Measurements from ENCODE around the gene EIF3D. TPM values are rescaled to one million over a fixed set of nuclear protein-coding genes. Genes with fewer than 3 reads are reported as not detected.

Gene EIF3D
- total and polyA plus RNA-seq, 2 donors from 2014 or later: 129 to 140 TPM

DNA sequence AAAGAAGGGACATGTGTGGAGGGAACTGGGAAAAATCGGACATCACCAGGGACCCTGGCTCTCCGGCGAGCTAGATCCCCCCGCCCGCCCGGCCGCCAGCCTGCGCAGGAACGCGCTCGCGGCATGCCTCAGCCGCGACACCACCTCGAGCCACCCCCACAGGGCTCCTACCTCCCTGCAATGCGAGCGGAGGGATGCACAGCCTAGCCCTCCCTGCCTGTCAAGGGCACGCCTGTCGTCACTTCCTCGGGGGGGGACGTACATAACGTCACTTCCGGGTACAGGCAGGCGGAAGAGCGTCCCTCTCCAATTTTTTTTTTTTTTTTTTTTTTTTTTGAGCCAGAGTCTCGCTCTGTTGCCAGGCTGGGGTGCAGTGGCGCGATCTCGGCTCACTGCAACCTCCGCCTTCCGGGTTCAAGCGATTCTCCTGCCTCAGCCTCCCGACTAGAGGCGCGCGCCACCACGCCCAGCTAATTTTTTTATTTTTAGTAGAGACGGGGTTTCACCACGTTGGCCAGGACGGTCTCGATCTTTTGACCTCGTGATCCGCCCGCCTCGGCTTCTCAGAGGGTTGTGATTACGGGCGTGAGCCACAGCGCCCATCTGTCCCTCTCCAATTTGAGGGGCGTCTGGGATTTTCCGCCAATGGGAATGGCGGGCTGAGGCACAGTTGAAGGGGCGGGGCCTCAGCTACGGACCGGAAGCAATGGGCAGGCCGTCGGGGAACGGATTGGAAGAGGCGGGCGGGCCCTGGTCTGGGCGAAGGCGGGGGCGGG is 47.4 kb downstream of the EIF3D start, which contains the start of gene TXN2:
TSS of gene TXN2 (minus strand) at position 248 of the 776 bp plus-strand sequence. CDS start 803 bp downstream, outside the sequence.
- H3K27ac ChIP-seq (ENCODE audit: low read depth in 2 of 2, low read length in 2 of 2): peak within 1 kb of the TSS; percentile 97 to 98
- FAIRE-seq (no peak), DNase-seq (peak; percentile 98 to 99 (median 99))
- TF ChIP-seq, protein P1, sequence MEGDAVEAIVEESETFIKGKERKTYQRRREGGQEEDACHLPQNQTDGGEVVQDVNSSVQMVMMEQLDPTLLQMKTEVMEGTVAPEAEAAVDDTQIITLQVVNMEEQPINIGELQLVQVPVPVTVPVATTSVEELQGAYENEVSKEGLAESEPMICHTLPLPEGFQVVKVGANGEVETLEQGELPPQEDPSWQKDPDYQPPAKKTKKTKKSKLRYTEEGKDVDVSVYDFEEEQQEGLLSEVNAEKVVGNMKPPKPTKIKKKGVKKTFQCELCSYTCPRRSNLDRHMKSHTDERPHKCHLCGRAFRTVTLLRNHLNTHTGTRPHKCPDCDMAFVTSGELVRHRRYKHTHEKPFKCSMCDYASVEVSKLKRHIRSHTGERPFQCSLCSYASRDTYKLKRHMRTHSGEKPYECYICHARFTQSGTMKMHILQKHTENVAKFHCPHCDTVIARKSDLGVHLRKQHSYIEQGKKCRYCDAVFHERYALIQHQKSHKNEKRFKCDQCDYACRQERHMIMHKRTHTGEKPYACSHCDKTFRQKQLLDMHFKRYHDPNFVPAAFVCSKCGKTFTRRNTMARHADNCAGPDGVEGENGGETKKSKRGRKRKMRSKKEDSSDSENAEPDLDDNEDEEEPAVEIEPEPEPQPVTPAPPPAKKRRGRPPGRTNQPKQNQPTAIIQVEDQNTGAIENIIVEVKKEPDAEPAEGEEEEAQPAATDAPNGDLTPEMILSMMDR (IDR thresholded peaks at IDR 0.05; ENCODE audit: borderline replicate concordance, extremely low read depth, insufficient read depth): no peak
- H3K9me3 ChIP-seq (ENCODE audit: control insufficient read depth in 2 of 3, insufficient read depth in 1 of 3, low read length in 3 of 3): no peaks in the 10 kb centered on the region
- peak within 1 kb of the TSS; percentile 77 to 99 (median 84) for H3K4me3 ChIP-seq (ENCODE audit: low read length in 3 of 3)
- intact Hi-C loops (cut with DNase I): no loop called here
- H3K9ac ChIP-seq (ENCODE audit: low read length in 3 of 3): peak within 1 kb of the TSS; percentile 81 to 97 (median 85)
- peaks cover 0 to 10% (median 2%) of the 10 kb centered on the region in 3 donors for H3K4me1 ChIP-seq (ENCODE audit: control insufficient read depth in 2 of 3, insufficient read depth in 2 of 3, low read depth in 1 of 3, low read length in 3 of 3)
- H3K27me3 ChIP-seq (ENCODE audit: control insufficient read depth, insufficient read depth, low read length): no peaks in the 10 kb centered on the region
- H3K36me3 ChIP-seq (ENCODE audit: control insufficient read depth in 2 of 3, insufficient read depth in 3 of 3, low read length in 3 of 3): peaks cover 4 to 15% (median 7%) of the 10 kb centered on the region in 3 donors

DNA sequence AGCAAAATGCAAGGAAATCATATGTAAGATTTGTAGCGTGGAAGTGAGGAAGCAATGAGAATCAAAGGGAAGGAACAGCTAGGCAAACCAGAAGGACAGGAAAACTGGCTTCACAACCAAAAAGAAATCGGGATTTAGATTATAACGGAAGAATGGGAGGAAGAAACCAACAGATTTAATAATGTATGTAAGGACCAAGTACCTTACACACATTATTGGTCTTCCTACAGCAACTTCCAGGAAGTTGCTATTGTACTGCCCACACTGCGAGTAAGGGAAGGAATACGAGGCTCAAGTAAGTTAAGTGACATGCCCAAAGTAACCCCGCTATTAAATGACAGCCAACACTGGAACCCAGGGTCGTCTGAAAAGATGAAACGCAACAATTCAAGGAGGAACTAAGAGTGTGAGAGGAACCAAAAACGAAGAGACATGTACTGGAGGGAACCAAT is 48.0 kb downstream of the EIF3D start:
- intact Hi-C loops (cut with DNase I): no loop called here
- FAIRE-seq (no peak), DNase-seq (no peak)
- Histone ChIP-seq H3K9ac (ENCODE audit: low read length in 3 of 3) (peak overlapping the region; percentile 62 to 97 (median 85)), H3K4me3 (ENCODE audit: low read length in 3 of 3) (peak overlapping the region; percentile 77 to 99 (median 84)), H3K27ac (ENCODE audit: low read depth in 2 of 2, low read length in 2 of 2) (peak overlapping the region; percentile 97 to 98), H3K36me3 (ENCODE audit: control insufficient read depth in 2 of 3, insufficient read depth in 3 of 3, low read length in 3 of 3) (peaks cover 6 to 18% (median 11%) of the 10 kb centered on the region in 3 donors), H3K4me1 (ENCODE audit: control insufficient read depth in 2 of 3, insufficient read depth in 2 of 3, low read depth in 1 of 3, low read length in 3 of 3) (peaks cover 0 to 10% (median 2%) of the 10 kb centered on the region in 3 donors), H3K27me3 (ENCODE audit: control insufficient read depth, insufficient read depth, low read length) (no peaks in the 10 kb centered on the region), H3K9me3 (ENCODE audit: control insufficient read depth in 2 of 3, insufficient read depth in 1 of 3, low read length in 3 of 3) (no peaks in the 10 kb centered on the region)
- TF ChIP-seq, protein P1 (IDR thresholded peaks at IDR 0.05; ENCODE audit: borderline replicate concordance, extremely low read depth, insufficient read depth): no peak

DNA sequence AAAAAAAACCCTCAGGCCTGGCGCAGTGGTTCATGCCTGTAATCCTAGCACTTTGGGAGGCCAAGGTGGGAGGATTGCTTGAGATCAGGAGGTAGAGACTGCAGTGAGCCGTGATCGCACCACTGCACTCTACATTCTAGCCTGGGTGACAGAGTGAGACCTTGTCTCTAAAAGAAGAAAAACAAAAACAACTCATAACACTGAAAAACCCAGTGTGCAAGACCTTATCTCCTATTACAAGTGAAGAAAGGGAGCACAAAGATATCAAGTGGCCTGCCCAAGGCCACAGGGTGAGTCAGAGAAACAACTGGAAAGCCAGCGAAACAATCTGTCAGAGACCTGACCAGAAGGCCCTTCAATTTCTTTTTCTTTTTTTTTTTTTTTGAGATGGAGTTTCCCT is 50.0 kb downstream of the EIF3D start:
- no peak overlapping the region for H3K27ac ChIP-seq (ENCODE audit: low read depth in 2 of 2, low read length in 2 of 2)

More for the DNA sequence above, 50.0 kb downstream of the EIF3D start:
- H3K9ac ChIP-seq (ENCODE audit: low read length in 3 of 3): no peak overlapping the region
- DNase-seq (no peak), FAIRE-seq (no peak)
- intact Hi-C loops (cut with DNase I): loop anchor here (10.0 kb wide), 1 partner anchor 174 kb away; no protein-coding TSS in a partner anchor
- H3K36me3 ChIP-seq (ENCODE audit: control insufficient read depth in 2 of 3, insufficient read depth in 3 of 3, low read length in 3 of 3): peaks cover 13 to 30% (median 16%) of the 10 kb centered on the region in 3 donors
- H3K4me1 ChIP-seq (ENCODE audit: control insufficient read depth in 2 of 3, insufficient read depth in 2 of 3, low read depth in 1 of 3, low read length in 3 of 3): peaks cover 0 to 10% (median 2%) of the 10 kb centered on the region in 3 donors
- H3K27me3 ChIP-seq (ENCODE audit: control insufficient read depth, insufficient read depth, low read length): no peaks in the 10 kb centered on the region
- no peak overlapping the region for H3K4me3 ChIP-seq (ENCODE audit: low read length in 3 of 3)
- no peaks in the 10 kb centered on the region for H3K9me3 ChIP-seq (ENCODE audit: control insufficient read depth in 2 of 3, insufficient read depth in 1 of 3, low read length in 3 of 3)
- TF ChIP-seq, protein P1 (IDR thresholded peaks at IDR 0.05; ENCODE audit: borderline replicate concordance, extremely low read depth, insufficient read depth): no peak
